ENCODE data around the gene ZP1. TPM values are rescaled to one million over a fixed set of nuclear protein-coding genes. Genes with fewer than 3 reads are reported as not detected.
A peak's percentile ranks its signal among the peaks of the same experiment; 100 is the strongest.

The ZP1 gene
- total and polyA plus RNA-seq, 2 of the 13 experiments (the other 11 are each of a cell fraction or from before 2014, with no cell fraction given) = 0.16 TPM; not detected in 1

DNA sequence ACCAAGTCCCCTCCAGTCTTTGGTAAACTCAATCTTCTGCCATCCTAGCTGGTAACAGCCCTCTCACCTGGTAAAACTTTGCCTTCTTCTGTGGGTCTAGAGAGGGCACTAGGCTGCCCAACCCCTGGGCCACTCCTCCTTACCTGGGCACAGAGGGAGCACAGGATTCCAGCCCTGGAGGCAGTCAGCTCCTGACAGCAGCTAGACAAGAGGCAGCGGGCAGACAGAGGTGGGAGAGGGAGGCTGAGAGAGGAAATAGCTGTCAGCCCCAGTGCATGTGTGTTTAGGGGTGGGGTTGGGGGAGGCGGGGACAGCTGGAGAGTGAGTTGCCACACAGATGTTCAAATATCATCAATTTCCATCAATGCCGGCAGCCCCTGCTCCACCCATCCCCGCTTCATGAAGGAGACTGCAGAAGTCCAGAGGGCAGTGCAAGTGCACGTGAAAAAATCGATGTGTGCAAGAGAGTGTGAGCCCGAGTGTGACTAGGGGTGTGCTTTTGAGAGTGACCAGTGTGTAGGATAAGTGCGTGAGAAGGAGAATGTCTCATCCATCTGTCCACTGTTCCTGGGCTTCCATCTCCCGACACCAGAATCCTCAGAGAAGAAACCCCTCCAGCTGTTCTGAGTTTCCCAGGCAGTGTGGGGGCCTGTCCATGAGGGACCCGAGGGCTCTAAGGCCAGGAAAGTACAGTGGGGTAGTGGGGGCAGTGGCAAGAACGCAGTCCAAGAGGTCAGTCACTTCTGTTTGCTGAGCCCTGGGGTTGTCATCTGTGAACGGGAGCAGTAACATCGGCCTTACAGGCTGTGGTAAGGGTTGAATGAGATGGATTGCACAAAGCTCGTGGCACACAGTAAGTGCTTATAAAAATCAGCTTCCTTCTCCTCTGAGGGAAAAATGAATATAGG, 11.4 kb upstream of the ZP1 start, which contains the start of gene PTGDR2 (continued):
- TF ChIP-seq ZKSCAN8 (CRISPR knock-in tag; IDR thresholded peaks at IDR 0.05; ENCODE audit: borderline replicate concordance) (peak; percentile 39; the same call in 1 of the 2 replicates), NR2F2 (IDR thresholded peaks at IDR 0.05; ENCODE audit: borderline replicate concordance, low read depth) (0 out of 2 replicates have a peak, but pooled peaks have one; percentile 31), ZNF207 (IDR thresholded peaks at IDR 0.05; ENCODE audit: borderline replicate concordance) (no peak), SAP130 (CRISPR knock-in tag; IDR thresholded peaks at IDR 0.05; ENCODE audit: low read depth) (peak; percentile 69), FOXA1 (IDR thresholded peaks at IDR 0.05) (no peak), FOXA1 (CRISPR knock-in tag; IDR thresholded peaks at IDR 0.05) (no peak), EP300 (IDR thresholded peaks at IDR 0.05; ENCODE audit: low read depth in 2 of 2, low read length in 2 of 2) (peak in 1 of 2 experiments; percentile 22; a peak in 1 of 4 replicates), EP300 (CRISPR knock-in tag; IDR thresholded peaks at IDR 0.05; ENCODE audit: borderline replicate concordance) (no peak), CEBPB (IDR thresholded peaks at IDR 0.05; ENCODE audit: borderline replicate concordance, low read depth, low read length) (peak; percentile 41; the same call in 1 of the 2 replicates), MIER3 (CRISPR knock-in tag; IDR thresholded peaks at IDR 0.05; ENCODE audit: borderline replicate concordance) (peak; percentile 41; the same call in 1 of the 2 replicates), HOXA9 (CRISPR knock-in tag; IDR thresholded peaks at IDR 0.05; ENCODE audit: borderline replicate concordance) (no peak), ZBTB38 (CRISPR knock-in tag; IDR thresholded peaks at IDR 0.05) (0 out of 2 replicates have a peak, but pooled peaks have one; percentile 27), RCOR2 (CRISPR knock-in tag; IDR thresholded peaks at IDR 0.05) (0 out of 2 replicates have a peak, but pooled peaks have one; percentile 39)
- TF ChIP-seq, protein P1, sequence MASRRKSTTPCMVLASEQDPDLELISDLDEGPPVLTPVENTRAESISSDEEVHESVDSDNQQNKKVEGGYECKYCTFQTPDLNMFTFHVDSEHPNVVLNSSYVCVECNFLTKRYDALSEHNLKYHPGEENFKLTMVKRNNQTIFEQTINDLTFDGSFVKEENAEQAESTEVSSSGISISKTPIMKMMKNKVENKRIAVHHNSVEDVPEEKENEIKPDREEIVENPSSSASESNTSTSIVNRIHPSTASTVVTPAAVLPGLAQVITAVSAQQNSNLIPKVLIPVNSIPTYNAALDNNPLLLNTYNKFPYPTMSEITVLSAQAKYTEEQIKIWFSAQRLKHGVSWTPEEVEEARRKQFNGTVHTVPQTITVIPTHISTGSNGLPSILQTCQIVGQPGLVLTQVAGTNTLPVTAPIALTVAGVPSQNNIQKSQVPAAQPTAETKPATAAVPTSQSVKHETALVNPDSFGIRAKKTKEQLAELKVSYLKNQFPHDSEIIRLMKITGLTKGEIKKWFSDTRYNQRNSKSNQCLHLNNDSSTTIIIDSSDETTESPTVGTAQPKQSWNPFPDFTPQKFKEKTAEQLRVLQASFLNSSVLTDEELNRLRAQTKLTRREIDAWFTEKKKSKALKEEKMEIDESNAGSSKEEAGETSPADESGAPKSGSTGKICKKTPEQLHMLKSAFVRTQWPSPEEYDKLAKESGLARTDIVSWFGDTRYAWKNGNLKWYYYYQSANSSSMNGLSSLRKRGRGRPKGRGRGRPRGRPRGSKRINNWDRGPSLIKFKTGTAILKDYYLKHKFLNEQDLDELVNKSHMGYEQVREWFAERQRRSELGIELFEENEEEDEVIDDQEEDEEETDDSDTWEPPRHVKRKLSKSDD (CRISPR knock-in tag; IDR thresholded peaks at IDR 0.05; ENCODE audit: low read depth) = peak; percentile 79; the same call in 1 of the 2 replicates
- TF ChIP-seq, protein P2, sequence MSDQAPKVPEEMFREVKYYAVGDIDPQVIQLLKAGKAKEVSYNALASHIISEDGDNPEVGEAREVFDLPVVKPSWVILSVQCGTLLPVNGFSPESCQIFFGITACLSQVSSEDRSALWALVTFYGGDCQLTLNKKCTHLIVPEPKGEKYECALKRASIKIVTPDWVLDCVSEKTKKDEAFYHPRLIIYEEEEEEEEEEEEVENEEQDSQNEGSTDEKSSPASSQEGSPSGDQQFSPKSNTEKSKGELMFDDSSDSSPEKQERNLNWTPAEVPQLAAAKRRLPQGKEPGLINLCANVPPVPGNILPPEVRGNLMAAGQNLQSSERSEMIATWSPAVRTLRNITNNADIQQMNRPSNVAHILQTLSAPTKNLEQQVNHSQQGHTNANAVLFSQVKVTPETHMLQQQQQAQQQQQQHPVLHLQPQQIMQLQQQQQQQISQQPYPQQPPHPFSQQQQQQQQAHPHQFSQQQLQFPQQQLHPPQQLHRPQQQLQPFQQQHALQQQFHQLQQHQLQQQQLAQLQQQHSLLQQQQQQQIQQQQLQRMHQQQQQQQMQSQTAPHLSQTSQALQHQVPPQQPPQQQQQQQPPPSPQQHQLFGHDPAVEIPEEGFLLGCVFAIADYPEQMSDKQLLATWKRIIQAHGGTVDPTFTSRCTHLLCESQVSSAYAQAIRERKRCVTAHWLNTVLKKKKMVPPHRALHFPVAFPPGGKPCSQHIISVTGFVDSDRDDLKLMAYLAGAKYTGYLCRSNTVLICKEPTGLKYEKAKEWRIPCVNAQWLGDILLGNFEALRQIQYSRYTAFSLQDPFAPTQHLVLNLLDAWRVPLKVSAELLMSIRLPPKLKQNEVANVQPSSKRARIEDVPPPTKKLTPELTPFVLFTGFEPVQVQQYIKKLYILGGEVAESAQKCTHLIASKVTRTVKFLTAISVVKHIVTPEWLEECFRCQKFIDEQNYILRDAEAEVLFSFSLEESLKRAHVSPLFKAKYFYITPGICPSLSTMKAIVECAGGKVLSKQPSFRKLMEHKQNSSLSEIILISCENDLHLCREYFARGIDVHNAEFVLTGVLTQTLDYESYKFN (CRISPR knock-in tag; conservative IDR thresholded peaks at IDR 0.05) = peak; percentile 85
- TF ChIP-seq, protein P3, sequence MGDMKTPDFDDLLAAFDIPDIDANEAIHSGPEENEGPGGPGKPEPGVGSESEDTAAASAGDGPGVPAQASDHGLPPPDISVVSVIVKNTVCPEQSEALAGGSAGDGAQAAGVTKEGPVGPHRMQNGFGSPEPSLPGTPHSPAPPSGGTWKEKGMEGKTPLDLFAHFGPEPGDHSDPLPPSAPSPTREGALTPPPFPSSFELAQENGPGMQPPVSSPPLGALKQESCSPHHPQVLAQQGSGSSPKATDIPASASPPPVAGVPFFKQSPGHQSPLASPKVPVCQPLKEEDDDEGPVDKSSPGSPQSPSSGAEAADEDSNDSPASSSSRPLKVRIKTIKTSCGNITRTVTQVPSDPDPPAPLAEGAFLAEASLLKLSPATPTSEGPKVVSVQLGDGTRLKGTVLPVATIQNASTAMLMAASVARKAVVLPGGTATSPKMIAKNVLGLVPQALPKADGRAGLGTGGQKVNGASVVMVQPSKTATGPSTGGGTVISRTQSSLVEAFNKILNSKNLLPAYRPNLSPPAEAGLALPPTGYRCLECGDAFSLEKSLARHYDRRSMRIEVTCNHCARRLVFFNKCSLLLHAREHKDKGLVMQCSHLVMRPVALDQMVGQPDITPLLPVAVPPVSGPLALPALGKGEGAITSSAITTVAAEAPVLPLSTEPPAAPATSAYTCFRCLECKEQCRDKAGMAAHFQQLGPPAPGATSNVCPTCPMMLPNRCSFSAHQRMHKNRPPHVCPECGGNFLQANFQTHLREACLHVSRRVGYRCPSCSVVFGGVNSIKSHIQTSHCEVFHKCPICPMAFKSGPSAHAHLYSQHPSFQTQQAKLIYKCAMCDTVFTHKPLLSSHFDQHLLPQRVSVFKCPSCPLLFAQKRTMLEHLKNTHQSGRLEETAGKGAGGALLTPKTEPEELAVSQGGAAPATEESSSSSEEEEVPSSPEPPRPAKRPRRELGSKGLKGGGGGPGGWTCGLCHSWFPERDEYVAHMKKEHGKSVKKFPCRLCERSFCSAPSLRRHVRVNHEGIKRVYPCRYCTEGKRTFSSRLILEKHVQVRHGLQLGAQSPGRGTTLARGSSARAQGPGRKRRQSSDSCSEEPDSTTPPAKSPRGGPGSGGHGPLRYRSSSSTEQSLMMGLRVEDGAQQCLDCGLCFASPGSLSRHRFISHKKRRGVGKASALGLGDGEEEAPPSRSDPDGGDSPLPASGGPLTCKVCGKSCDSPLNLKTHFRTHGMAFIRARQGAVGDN (CRISPR knock-in tag; IDR thresholded peaks at IDR 0.05) = peak; percentile 41
